Kidney epithelial cell (primary cell): ENCODE results near the gene SMAP1. TPM values are rescaled to one million over a fixed set of nuclear protein-coding genes. Genes with fewer than 3 reads are reported as not detected.

Experiments used
- DNase-seq: peaks from one replicate; pipeline ENCODE4 v3.0.0-alpha.2; 2010; ENCODE audit warnings: low read depth
- H3K27me3 ChIP-seq: 2 replicates; pipeline ENCODE4 v1.6.0; 2011; ENCODE audit warnings: low read length; ENCODE audit not compliant: control insufficient read depth, insufficient read depth
- H3K36me3 ChIP-seq: 2 replicates; pipeline ENCODE4 v1.5.1; 2011; ENCODE audit warnings: low read length; ENCODE audit not compliant: control insufficient read depth, insufficient read depth
- H3K4me3 ChIP-seq: 2 replicates; pipeline ENCODE4 v1.5.1; 2011; ENCODE audit warnings: low read depth, mild to moderate bottlenecking, control low read depth, low read length
- total RNA-seq: library from RNA; depleted of rRNA; stranded (reverse); fragments of >200 nt; gene quantifications from 2 replicates; pipeline ENCODE4 v1.2.3, GENCODE V29; 2015
- TF ChIP-seq, protein P1 (sequence below): IDR thresholded peaks from 2 replicates; pipeline ENCODE4 v1.5.1; 2011; ENCODE audit warnings: mild to moderate bottlenecking, moderate library complexity, low read length, control low read depth, inconsistent platforms; ENCODE audit not compliant: insufficient read depth, poor library complexity, severe bottlenecking

Gene SMAP1
- total RNA-seq, result 26.8 and 27.5 TPM in 2 replicates

DNA sequence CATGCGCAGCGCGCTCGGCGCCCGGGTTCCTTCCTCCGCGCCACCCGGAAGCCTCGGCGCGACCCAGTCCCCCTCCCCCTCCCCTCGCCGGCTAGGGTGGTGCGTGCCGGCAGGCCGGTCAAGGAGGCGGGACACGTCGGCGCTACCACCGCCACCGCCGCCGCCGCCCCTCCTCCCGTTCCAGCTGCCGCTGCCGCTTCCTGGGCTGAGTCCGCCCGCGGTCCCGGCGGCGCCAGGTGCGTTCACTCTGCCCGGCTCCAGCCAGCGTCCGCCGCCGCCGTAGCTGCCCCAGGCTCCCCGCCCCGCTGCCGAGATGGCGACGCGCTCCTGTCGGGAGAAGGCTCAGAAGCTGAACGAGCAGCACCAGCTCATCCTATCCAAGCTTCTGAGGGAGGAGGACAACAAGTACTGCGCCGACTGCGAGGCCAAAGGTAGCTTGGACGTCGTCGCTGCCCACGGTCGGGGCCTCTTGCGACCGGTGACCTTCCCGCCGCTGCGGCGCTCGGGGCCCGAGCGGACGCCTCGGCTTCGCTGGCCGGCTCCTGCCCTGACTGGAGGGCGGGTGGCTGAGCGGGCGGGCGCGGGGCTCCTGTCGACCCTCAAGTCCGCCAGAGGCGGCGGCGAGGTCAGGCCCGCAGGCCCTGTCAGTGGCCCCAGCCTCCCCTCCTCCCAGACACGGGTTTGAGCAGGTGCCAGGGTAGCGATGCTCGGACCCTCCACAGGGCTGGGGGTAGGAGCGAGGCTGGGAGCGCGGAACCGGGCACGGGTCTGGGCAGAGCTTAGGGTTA lies at the start of gene SMAP1:
Gene SMAP1 (plus strand): TSS at position 173 of the 788 bp plus-strand sequence. CDS start 141 bp downstream, at position 314.
- Histone ChIP-seq H3K36me3 (no peaks in the 10 kb centered on the region), H3K4me3 (peak within 1 kb of the TSS; percentile 98), H3K27me3 (no peaks in the 10 kb centered on the region)
- TF ChIP-seq, protein P1, sequence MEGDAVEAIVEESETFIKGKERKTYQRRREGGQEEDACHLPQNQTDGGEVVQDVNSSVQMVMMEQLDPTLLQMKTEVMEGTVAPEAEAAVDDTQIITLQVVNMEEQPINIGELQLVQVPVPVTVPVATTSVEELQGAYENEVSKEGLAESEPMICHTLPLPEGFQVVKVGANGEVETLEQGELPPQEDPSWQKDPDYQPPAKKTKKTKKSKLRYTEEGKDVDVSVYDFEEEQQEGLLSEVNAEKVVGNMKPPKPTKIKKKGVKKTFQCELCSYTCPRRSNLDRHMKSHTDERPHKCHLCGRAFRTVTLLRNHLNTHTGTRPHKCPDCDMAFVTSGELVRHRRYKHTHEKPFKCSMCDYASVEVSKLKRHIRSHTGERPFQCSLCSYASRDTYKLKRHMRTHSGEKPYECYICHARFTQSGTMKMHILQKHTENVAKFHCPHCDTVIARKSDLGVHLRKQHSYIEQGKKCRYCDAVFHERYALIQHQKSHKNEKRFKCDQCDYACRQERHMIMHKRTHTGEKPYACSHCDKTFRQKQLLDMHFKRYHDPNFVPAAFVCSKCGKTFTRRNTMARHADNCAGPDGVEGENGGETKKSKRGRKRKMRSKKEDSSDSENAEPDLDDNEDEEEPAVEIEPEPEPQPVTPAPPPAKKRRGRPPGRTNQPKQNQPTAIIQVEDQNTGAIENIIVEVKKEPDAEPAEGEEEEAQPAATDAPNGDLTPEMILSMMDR, result no peak
- DNase-seq, result peak; percentile 52

DNA sequence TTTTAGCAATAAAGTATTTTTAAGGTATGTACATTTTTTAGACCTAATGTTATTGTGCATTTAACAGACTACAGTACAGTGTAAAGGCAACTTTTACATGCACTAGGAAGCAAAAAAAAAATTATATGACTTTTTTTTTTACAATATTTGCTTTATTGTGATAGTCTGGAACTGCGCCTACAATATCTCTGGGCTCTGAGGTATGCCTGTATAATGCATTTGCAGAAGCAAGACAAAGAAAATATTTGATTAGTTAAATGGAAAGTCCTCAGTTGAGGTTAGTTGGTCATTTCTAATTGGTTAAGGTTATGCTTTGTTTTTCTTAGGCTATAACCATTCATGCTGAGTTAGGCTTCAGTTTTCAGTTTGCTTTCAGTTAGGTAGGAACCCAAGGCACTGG lies 46.9 kb upstream of the SMAP1 start:
- DNase-seq, result no peak
- no peaks in the 10 kb centered on the region for H3K27me3 ChIP-seq
- TF ChIP-seq, protein P1, result no peak
- no peak overlapping the region for H3K4me3 ChIP-seq
- H3K36me3 ChIP-seq, result no peaks in the 10 kb centered on the region

DNA sequence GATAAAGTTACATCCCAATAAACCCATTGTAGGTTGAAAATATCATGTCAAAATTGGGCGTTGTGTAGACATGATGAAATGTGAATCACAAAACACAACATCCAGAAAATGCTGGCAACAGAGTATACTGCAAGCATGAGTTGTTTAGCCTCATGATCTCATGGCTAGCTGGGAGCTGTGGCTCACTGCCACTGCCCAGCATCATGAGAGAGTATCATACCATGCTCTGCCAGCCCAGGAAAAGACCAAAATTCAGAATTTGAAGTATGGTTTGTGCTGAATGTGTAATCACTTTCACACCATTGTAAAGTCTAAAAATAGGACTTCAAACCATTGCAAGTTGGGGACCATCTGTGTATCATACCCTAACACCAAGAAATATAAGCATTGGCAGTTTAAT lies 45.2 kb upstream of the SMAP1 start:
- TF ChIP-seq, protein P1, result no peak
- Histone ChIP-seq H3K36me3 (no peaks in the 10 kb centered on the region), H3K4me3 (no peak overlapping the region), H3K27me3 (no peaks in the 10 kb centered on the region)
- DNase-seq, result no peak

DNA sequence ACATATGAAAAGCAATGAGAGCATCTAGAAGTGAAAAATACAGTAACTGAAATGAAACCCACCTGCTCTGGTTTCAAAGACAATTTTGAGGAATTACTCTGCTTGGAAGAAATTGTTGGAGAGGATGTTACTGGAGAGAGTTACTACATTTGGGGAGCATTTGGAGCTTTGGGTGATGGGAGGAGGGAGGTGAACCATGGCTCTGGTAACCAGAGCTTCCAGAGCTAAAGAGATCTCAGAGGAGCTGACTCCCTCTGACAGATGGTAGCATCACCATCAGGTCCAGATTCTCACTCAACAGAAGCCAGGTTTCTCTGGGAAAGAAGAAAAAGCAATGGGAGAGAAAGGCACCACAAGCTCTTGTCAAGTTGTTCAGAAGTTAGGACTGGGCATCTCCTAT lies 42.2 kb upstream of the SMAP1 start:
- TF ChIP-seq, protein P1, result no peak
- Histone ChIP-seq H3K27me3 (no peaks in the 10 kb centered on the region), H3K36me3 (no peaks in the 10 kb centered on the region), H3K4me3 (no peak overlapping the region)
- DNase-seq, result no peak

DNA sequence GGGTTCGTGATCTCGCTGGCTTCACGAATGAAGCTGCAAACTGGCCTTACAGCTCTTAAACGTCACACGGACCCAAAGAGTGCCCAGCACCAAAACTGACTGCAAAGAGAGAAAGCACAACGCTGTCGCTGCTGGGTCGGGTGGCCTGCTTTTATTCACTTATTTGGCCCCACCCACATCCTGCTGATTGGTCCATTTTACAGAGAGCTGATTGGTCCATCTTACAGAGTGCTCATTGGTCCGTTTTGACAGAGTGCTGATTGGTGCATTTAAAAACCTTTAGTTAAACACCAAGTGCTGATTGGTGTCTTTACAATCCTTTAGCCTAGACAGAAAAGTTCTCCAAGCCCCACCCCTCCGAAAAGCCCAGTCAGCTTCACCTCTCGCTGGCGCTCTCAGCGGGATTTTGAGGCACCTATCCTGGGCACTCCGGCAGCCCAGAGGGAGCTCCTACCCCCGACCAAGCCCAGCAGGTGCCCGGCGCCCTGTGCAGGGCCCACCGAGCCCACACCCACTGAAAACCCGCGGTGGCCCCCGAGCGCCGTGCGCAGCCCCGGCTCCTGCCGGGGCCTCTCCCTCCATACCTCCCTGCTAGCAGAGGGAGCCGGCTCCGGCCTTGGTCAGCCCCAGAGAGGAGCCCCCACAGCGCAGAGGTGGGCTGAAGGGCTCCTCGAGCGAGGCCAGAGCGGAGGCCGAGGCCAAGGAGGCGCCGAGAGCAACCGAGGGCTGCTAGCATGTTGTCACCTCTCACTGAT lies 40.0 kb upstream of the SMAP1 start:
- TF ChIP-seq, protein P1, result no peak
- Histone ChIP-seq H3K4me3 (no peak overlapping the region), H3K36me3 (no peaks in the 10 kb centered on the region), H3K27me3 (no peaks in the 10 kb centered on the region)
- DNase-seq, result no peak
